HepG2 (cell line): Measurements from ENCODE around the gene VAMP4. TPM values are rescaled to one million over a fixed set of nuclear protein-coding genes. Genes with fewer than 3 reads are reported as not detected.

Source experiments
- CENPX ChIP-seq: sonication (generic); formaldehyde crosslinking; IDR thresholded peaks from 2 replicates; pipeline ENCODE4 v1.9.0; 2021; ENCODE audit warnings: mild to moderate bottlenecking, missing genetic modification reagents, moderate library complexity
- DDIT3 ChIP-seq: sonication (generic); formaldehyde crosslinking; IDR thresholded peaks from 2 replicates; pipeline ENCODE4 v1.4.0; 2020; ENCODE audit warnings: mild to moderate bottlenecking, missing genetic modification reagents
- DPF2 ChIP-seq: sonication (generic); formaldehyde crosslinking; IDR thresholded peaks from 2 replicates; pipeline ENCODE4 v1.4.0; 2020; ENCODE audit warnings: mild to moderate bottlenecking, low read depth, missing genetic modification reagents, borderline replicate concordance
- NFAT5 ChIP-seq: sonication (generic); formaldehyde crosslinking; IDR thresholded peaks from 2 replicates; pipeline ENCODE4 v1.4.0; 2020; ENCODE audit warnings: missing genetic modification reagents
- SIN3B ChIP-seq: fragments of 150-350 bp; IDR thresholded peaks from 2 replicates; pipeline ENCODE4 v1.6.1; 2014; ENCODE audit warnings: low read length
- ZNF12 ChIP-seq: sonication (generic); formaldehyde crosslinking; IDR thresholded peaks from 2 replicates; pipeline ENCODE4 v1.5.0; 2020; ENCODE audit warnings: missing genetic modification reagents
- ZNF142 ChIP-seq: sonication (generic); formaldehyde crosslinking; IDR thresholded peaks from 2 replicates; pipeline ENCODE4 v1.4.0; 2020; ENCODE audit warnings: missing genetic modification reagents
- ZNF160 ChIP-seq: sonication (generic); formaldehyde crosslinking; IDR thresholded peaks from 2 replicates; pipeline ENCODE4 v1.8.0; 2022; ENCODE audit warnings: mild to moderate bottlenecking, inconsistent platforms, missing genetic modification reagents
- ZNF609 ChIP-seq: sonication (generic); formaldehyde crosslinking; IDR thresholded peaks from 2 replicates; pipeline ENCODE4 v1.4.0; 2020; ENCODE audit warnings: mild to moderate bottlenecking, missing genetic modification reagents, borderline replicate concordance
- polyA plus RNA-seq, 8 experiments: library from polyadenylated mRNA; depleted of rRNA in 3 of 8; stranded (reverse) in 7 of 8; unstranded in 1 of 8; fragments of >200 nt; fragmentation: Illumina TruSeq in 4 of 8; extraction: Trizol in 4 of 8; gene quantifications; 2 replicates each; pipeline versions ENCODE4 v1.2.1 to v1.2.3, GENCODE V29; 2011 to 2016; ENCODE audit warnings: low read depth in 4 of 8, missing spikeins in 1 of 8, mixed read lengths in 1 of 8; ENCODE audit not compliant: insufficient read depth in 1 of 8
- total RNA-seq, 5 experiments: library from RNA; depleted of rRNA; stranded (reverse); fragments of >200 nt; fragmentation: Illumina TruSeq; extraction: Trizol; gene quantifications; 2 replicates each; pipeline ENCODE4 v1.2.3, GENCODE V29; 2016; ENCODE audit warnings: low read depth in 1 of 5

Gene VAMP4
- total and polyA plus RNA-seq, 2 of the 13 experiments (the other 11 are each of a cell fraction or from before 2014, with no cell fraction given), result 1.4 to 2.0 TPM

GRCh38 chr1:171781176-171781875, 39.5 kb upstream of the VAMP4 start, which contains the start of gene METTL13 (continued):
- no peak; the same call in 1 of the 2 replicates for TF ChIP-seq NFAT5 (CRISPR knock-in tag)
- no peak for TF ChIP-seq ZNF142
- 0 out of 2 replicates have a peak, but pooled peaks have one; percentile 39 for TF ChIP-seq SIN3B
- TF ChIP-seq DDIT3, result no peak
- TF ChIP-seq ZNF160 (CRISPR knock-in tag), result no peak
- TF ChIP-seq CENPX, result no peak
- TF ChIP-seq DPF2 (CRISPR knock-in tag), result no peak
- 0 out of 2 replicates have a peak, but pooled peaks have one; percentile 8 for TF ChIP-seq ZNF12
- TF ChIP-seq ZNF609 (CRISPR knock-in tag), result peak; percentile 19; the same call in 1 of the 2 replicates
